Calu3 (cell line): ENCODE measurements around the gene AHSP. TPM values are rescaled to one million over a fixed set of nuclear protein-coding genes. Genes with fewer than 3 reads are reported as not detected.
"Not testable (repeated sequence)": the region's sequence is repeated elsewhere in the genome, so short reads cannot be mapped to it uniquely, and the experiment has no call there.

Source experiments
- BruUV-seq: library from RNA; stranded (reverse); fragments of 400-500 nt; replicated peaks from 2 replicates; lab custom pipeline; 2021; lab: Mats Ljungman, UMichigan
- CTCF ChIA-PET: fragments of 300-600 bp; sonication (Branson Sonifier 250); formaldehyde crosslinking; loops from one replicate; lab custom pipeline; 2022; ENCODE audit warnings: antibody characterized with exemption; lab: Charles Lee
- DNase-seq: peaks from one replicate; pipeline ENCODE4 v3.0.0; 2022
- H3K27ac Mint-ChIP-seq: one replicate; pipeline ENCODE4 v1.8.0; 2022; ENCODE audit warnings: mixed read lengths; ENCODE audit not compliant: unreplicated experiment
- H3K27me3 Mint-ChIP-seq: one replicate; pipeline ENCODE4 v1.8.0; 2022; ENCODE audit warnings: mixed read lengths; ENCODE audit not compliant: unreplicated experiment
- H3K36me3 Mint-ChIP-seq: one replicate; pipeline ENCODE4 v1.8.0; 2022; ENCODE audit warnings: mild to moderate bottlenecking, moderate library complexity, mixed read lengths; ENCODE audit not compliant: insufficient read depth, unreplicated experiment
- H3K4me1 Mint-ChIP-seq: one replicate; pipeline ENCODE4 v1.8.0; 2022; ENCODE audit warnings: mild to moderate bottlenecking, low read depth, mixed read lengths; ENCODE audit not compliant: unreplicated experiment
- H3K4me3 Mint-ChIP-seq: one replicate; pipeline ENCODE4 v1.8.0; 2022; ENCODE audit warnings: mild to moderate bottlenecking, low read depth, moderate library complexity, mixed read lengths; ENCODE audit not compliant: unreplicated experiment
- H3K9me3 Mint-ChIP-seq: one replicate; pipeline ENCODE4 v1.8.0; 2022; ENCODE audit warnings: low read depth, mixed read lengths; ENCODE audit not compliant: unreplicated experiment
- CTCF ChIP-seq: fragments of 200-600 bp; IDR thresholded peaks from one replicate; pipeline ENCODE4 v1.8.0; 2022; ENCODE audit warnings: antibody characterized with exemption; ENCODE audit not compliant: unreplicated experiment
- intact Hi-C: fragments of 100-400 bp; cut with micrococcal nuclease; formaldehyde crosslinking; loops from one replicate; pipeline ENCODE4 v1.10.0; 2022; ENCODE audit not compliant: unreplicated experiment
- total RNA-seq: library from RNA; stranded (reverse); gene quantifications from 2 replicates; pipeline ENCODE4 v1.2.3, GENCODE V29; 2022

AHSP gene
- total RNA-seq, 1 experiment from 2014 or later = not detected

- H3K36me3 Mint-ChIP-seq = peaks cover 29% of the 10 kb centered on the region
- H3K27ac Mint-ChIP-seq = no peak within 1 kb of the TSS
- peaks cover 22% of the 10 kb centered on the region for H3K4me1 Mint-ChIP-seq
- no TSS peak for BruUV-seq
- H3K9me3 Mint-ChIP-seq = no peaks in the 10 kb centered on the region
- no peak for TF ChIP-seq CTCF
- no peak within 1 kb of the TSS for H3K4me3 Mint-ChIP-seq
- intact Hi-C loops = no loop called here
- CTCF ChIA-PET = no interaction called here
- no peaks in the 10 kb centered on the region for H3K27me3 Mint-ChIP-seq
- DNase-seq = no peak
Observed at GRCh38 chr16:31483081-31483480, 44.6 kb upstream of the AHSP start, which contains the start of gene SLC5A2. Gene SLC5A2, plus strand, starts transcription at chr16:31483123. Its CDS starts 14 bp downstream, at chr16:31483137.

GRCh38 chr16:31484048-31484447, 43.7 kb upstream of the AHSP start:
- Mint-ChIP-seq H3K4me3 (peak overlapping the region; percentile 49), H3K4me1 (peaks cover 17% of the 10 kb centered on the region), H3K36me3 (peaks cover 36% of the 10 kb centered on the region), H3K27ac (peak overlapping the region; percentile 30)
- intact Hi-C loops, DNase-seq, H3K9me3 Mint-ChIP-seq, BruUV-seq, H3K27me3 Mint-ChIP-seq: not testable (repeated sequence)
- CTCF ChIA-PET = interaction anchor here (1.0 kb wide), 1 partner anchor 499 kb away, joined by 3 read pairs; the partner anchor contains the start of gene HSD3B7

GRCh38 chr16:31484491-31485171, 43.1 kb upstream of the AHSP start:
- Mint-ChIP-seq H3K27me3 (no peaks in the 10 kb centered on the region), H3K4me3 (peak overlapping the region; percentile 49), H3K27ac (peak overlapping the region; percentile 30), H3K9me3 (no peaks in the 10 kb centered on the region), H3K36me3 (peaks cover 42% of the 10 kb centered on the region), H3K4me1 (peaks cover 17% of the 10 kb centered on the region)
- intact Hi-C loops = loop anchor here (5.0 kb wide), 2 partner anchors 32 to 228 kb away; a partner anchor contains a TSS
- BruUV-seq = no TSS peak
- CTCF ChIA-PET = interaction anchor here (1.0 kb wide), 1 partner anchor 500 kb away, joined by 3 read pairs; the partner anchor contains the start of gene HSD3B7
- DNase-seq = peak; percentile 85
- TF ChIP-seq CTCF = no peak

- Mint-ChIP-seq H3K9me3 (no peaks in the 10 kb centered on the region), H3K27ac (no peak overlapping the region), H3K36me3 (peaks cover 46% of the 10 kb centered on the region), H3K4me1 (peaks cover 17% of the 10 kb centered on the region), H3K27me3 (no peaks in the 10 kb centered on the region), H3K4me3 (no peak overlapping the region)
- CTCF ChIA-PET = no interaction called here
- no peak for DNase-seq
- intact Hi-C loops = loop anchor here (5.0 kb wide), 2 partner anchors 33 to 227 kb away; a partner anchor contains a TSS
- no peak for TF ChIP-seq CTCF
- no TSS peak for BruUV-seq
Observed at GRCh38 chr16:31485571-31485970, 42.1 kb upstream of the AHSP start.
